Measurements from ENCODE around the gene CNKSR1. TPM values are rescaled to one million over a fixed set of nuclear protein-coding genes. Genes with fewer than 3 reads are reported as not detected.
A peak's percentile ranks its signal among the peaks of the same experiment; 100 is the strongest.

Gene CNKSR1
- total RNA-seq, 6 donors from 2014 or later = 20.4 to 98.5 (median 43.1) TPM

- Histone ChIP-seq H3K4me1 (peaks cover 2 to 6% (median 5%) of the 10 kb centered on the region in 4 donors), H3K4me3 (no peak overlapping the region), H3K9me3 (no peaks in the 10 kb centered on the region), H3K27ac (no peak overlapping the region), H3K36me3 (no peaks in the 10 kb centered on the region), H3K27me3 (no peaks in the 10 kb centered on the region)
- 83 to 91% methylated on average over 2 of the region's 2 CpGs for WGBS, 2 donors
- TF ChIP-seq EP300 (IDR thresholded peaks at IDR 0.05) (no peak), CTCF (IDR thresholded peaks at IDR 0.05) (no peak), POLR2A (IDR thresholded peaks at IDR 0.05) (no peak), POLR2AphosphoS5 (IDR thresholded peaks at IDR 0.05) (no peak)
- DNase-seq (no peak), ATAC-seq (ENCODE audit: low FRiP score in 2 of 2) (no peak)
Observed at GRCh38 chr1:26132834-26133167, 44.5 kb upstream of the CNKSR1 start.

GRCh38 chr1:26134466-26134865, 42.8 kb upstream of the CNKSR1 start:
- H3K27me3 ChIP-seq = no peaks in the 10 kb centered on the region
- no peak overlapping the region for H3K4me3 ChIP-seq
- H3K36me3 ChIP-seq = no peaks in the 10 kb centered on the region
- 88 to 98% methylated on average over 3 of the region's 3 CpGs for WGBS, 2 donors
- DNase-seq = no peak
- H3K27ac ChIP-seq = no peak overlapping the region
- H3K4me1 ChIP-seq = no peaks in the 10 kb centered on the region
- TF ChIP-seq EP300 (IDR thresholded peaks at IDR 0.05) (no peak), POLR2A (IDR thresholded peaks at IDR 0.05) (no peak)
- ATAC-seq (ENCODE audit: low FRiP score in 2 of 2) = no peak
- H3K9me3 ChIP-seq = no peaks in the 10 kb centered on the region

- Histone ChIP-seq H3K27me3 (no peaks in the 10 kb centered on the region), H3K4me3 (no peak overlapping the region), H3K4me1 (peaks cover 0 to 4% (median 0%) of the 10 kb centered on the region in 4 donors), H3K36me3 (no peaks in the 10 kb centered on the region), H3K9me3 (no peaks in the 10 kb centered on the region), H3K27ac (no peak overlapping the region)
- DNase-seq = no peak
- TF ChIP-seq POLR2AphosphoS5 (IDR thresholded peaks at IDR 0.05) (no peak), POLR2A (IDR thresholded peaks at IDR 0.05) (no peak), EP300 (IDR thresholded peaks at IDR 0.05) (no peak), CTCF (IDR thresholded peaks at IDR 0.05) (no peak)
- ATAC-seq (ENCODE audit: low FRiP score in 2 of 2) = peak in 1 of 2 donors; percentile 57
- WGBS, 2 donors = 49 to 59% methylated on average over 3 of the region's 3 CpGs
Observed at GRCh38 chr1:26138974-26139558, 38.2 kb upstream of the CNKSR1 start.

- DNase-seq = no peak
- WGBS, 2 donors = 81% methylated on average over 8 of the region's 8 CpGs
- TF ChIP-seq POLR2AphosphoS5 (IDR thresholded peaks at IDR 0.05) (no peak), POLR2A (IDR thresholded peaks at IDR 0.05) (no peak), CTCF (IDR thresholded peaks at IDR 0.05) (peak in 1 of 6 experiments; percentile 10), EP300 (IDR thresholded peaks at IDR 0.05) (no peak)
- no peak overlapping the region for H3K27ac ChIP-seq
- ATAC-seq (ENCODE audit: low FRiP score in 2 of 2) = no peak
- H3K27me3 ChIP-seq = no peaks in the 10 kb centered on the region
- no peaks in the 10 kb centered on the region for H3K36me3 ChIP-seq
- peaks cover 0 to 5% (median 4%) of the 10 kb centered on the region in 4 donors for H3K4me1 ChIP-seq
- H3K9me3 ChIP-seq = no peaks in the 10 kb centered on the region
- peak overlapping the region in 1 of 4 donors; percentile 7 for H3K4me3 ChIP-seq
Observed at GRCh38 chr1:26142159-26142558, 35.1 kb upstream of the CNKSR1 start.

GRCh38 chr1:26145041-26145959, 32.0 kb upstream of the CNKSR1 start:
- TF ChIP-seq CTCF (IDR thresholded peaks at IDR 0.05) = peak; percentile 71 to 87 (median 76)
- no peak for TF ChIP-seq POLR2AphosphoS5 (IDR thresholded peaks at IDR 0.05)
- no peak for TF ChIP-seq EP300 (IDR thresholded peaks at IDR 0.05)
- no peak for TF ChIP-seq POLR2A (IDR thresholded peaks at IDR 0.05)
- Histone ChIP-seq H3K9me3 (no peaks in the 10 kb centered on the region), H3K36me3 (no peaks in the 10 kb centered on the region), H3K27ac (no peak overlapping the region), H3K4me1 (peaks cover 0 to 5% (median 4%) of the 10 kb centered on the region in 4 donors), H3K27me3 (no peaks in the 10 kb centered on the region), H3K4me3 (no peak overlapping the region)
- DNase-seq (peak; percentile 73 to 90), ATAC-seq (ENCODE audit: low FRiP score in 2 of 2) (peak; percentile 85 to 94)
- WGBS, 2 donors = 33 to 41% methylated on average over 10 to 18 of the region's 19 CpGs
